Osteoblast (primary cell): ENCODE data around the gene NELL1. TPM values are rescaled to one million over a fixed set of nuclear protein-coding genes. Genes with fewer than 3 reads are reported as not detected.

ENCODE experiments used
- DNase-seq: peaks from one replicate; pipeline ENCODE4 v3.0.0; 2011; ENCODE audit warnings: low spot score, mixed read lengths; ENCODE audit not compliant: insufficient read length; ENCODE audit errors: missing footprints
- H2AFZ ChIP-seq: 2 replicates; pipeline ENCODE4 v1.6.0; 2011; ENCODE audit warnings: mild to moderate bottlenecking, low read length
- H3K27ac ChIP-seq: 2 replicates; pipeline ENCODE4 v1.5.1; 2011; ENCODE audit warnings: mild to moderate bottlenecking, low read depth, low read length, moderate library complexity
- H3K27me3 ChIP-seq: 2 replicates; pipeline ENCODE4 v1.6.0; 2012; ENCODE audit warnings: mild to moderate bottlenecking, control low read depth, inconsistent platforms, low read length, moderate library complexity; ENCODE audit not compliant: insufficient read depth
- H3K36me3 ChIP-seq: 2 replicates; pipeline ENCODE4 v1.5.1; 2011; ENCODE audit warnings: mild to moderate bottlenecking, low read length, control low read depth, moderate library complexity; ENCODE audit not compliant: insufficient read depth
- H3K4me1 ChIP-seq: 2 replicates; pipeline ENCODE4 v1.5.1; 2011; ENCODE audit warnings: mild to moderate bottlenecking, low read length, control low read depth, moderate library complexity; ENCODE audit not compliant: insufficient read depth
- H3K4me2 ChIP-seq: 2 replicates; pipeline ENCODE4 v1.6.0; 2011; ENCODE audit warnings: mild to moderate bottlenecking, low read length; ENCODE audit not compliant: insufficient read depth
- H3K4me3 ChIP-seq: fragments of 200-600 bp; sonication (generic); 3 replicates; pipeline ENCODE4 v1.5.1; 2012; ENCODE audit warnings: mild to moderate bottlenecking, low read length, inconsistent platforms; ENCODE audit not compliant: insufficient read depth
- H3K79me2 ChIP-seq: 2 replicates; pipeline ENCODE4 v1.6.0; 2012; ENCODE audit warnings: mild to moderate bottlenecking, low read length, control low read depth, inconsistent platforms; ENCODE audit not compliant: insufficient read depth
- H3K9me3 ChIP-seq: 2 replicates; pipeline ENCODE4 v1.5.1; 2011; ENCODE audit warnings: low read depth, low read length, control low read depth
- H4K20me1 ChIP-seq: 2 replicates; pipeline ENCODE4 v1.6.0; 2012; ENCODE audit warnings: mild to moderate bottlenecking, low read length, control low read depth; ENCODE audit not compliant: insufficient read depth
- total RNA-seq: library from RNA; depleted of rRNA; stranded (reverse); fragments of >200 nt; gene quantifications from 2 replicates; pipeline ENCODE4 v1.2.3, GENCODE V29; 2012
- TF ChIP-seq, protein P1 (sequence below): IDR thresholded peaks from 2 replicates; pipeline ENCODE4 v1.5.1; 2011; ENCODE audit warnings: mild to moderate bottlenecking, low read depth, low read length, moderate library complexity; ENCODE audit errors: extremely low read depth

NELL1 gene
- total RNA-seq, 1 donor = not detected

DNA sequence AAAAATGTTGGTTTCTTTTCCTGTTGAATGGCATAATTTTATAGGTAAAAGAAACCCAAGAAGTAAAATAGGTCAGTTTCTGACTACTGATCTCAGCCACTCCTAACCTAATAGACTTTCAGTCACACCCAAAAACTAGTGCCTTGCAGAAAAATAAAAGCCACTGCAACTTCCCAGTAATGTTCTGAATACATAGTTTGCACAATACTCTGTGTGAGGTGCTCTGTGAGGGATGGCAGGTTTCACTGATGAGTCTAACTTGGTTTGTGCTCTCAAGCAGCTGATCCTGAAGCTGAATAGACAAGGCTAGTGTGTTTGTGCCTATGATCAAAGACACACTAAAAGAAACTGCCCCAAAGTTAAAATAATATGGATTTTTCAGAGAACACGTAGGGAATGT, 758.3 kb downstream of the NELL1 start:
- H3K9me3 ChIP-seq = no peaks in the 10 kb centered on the region
- no peaks in the 10 kb centered on the region for H3K4me1 ChIP-seq
- TF ChIP-seq, protein P1, sequence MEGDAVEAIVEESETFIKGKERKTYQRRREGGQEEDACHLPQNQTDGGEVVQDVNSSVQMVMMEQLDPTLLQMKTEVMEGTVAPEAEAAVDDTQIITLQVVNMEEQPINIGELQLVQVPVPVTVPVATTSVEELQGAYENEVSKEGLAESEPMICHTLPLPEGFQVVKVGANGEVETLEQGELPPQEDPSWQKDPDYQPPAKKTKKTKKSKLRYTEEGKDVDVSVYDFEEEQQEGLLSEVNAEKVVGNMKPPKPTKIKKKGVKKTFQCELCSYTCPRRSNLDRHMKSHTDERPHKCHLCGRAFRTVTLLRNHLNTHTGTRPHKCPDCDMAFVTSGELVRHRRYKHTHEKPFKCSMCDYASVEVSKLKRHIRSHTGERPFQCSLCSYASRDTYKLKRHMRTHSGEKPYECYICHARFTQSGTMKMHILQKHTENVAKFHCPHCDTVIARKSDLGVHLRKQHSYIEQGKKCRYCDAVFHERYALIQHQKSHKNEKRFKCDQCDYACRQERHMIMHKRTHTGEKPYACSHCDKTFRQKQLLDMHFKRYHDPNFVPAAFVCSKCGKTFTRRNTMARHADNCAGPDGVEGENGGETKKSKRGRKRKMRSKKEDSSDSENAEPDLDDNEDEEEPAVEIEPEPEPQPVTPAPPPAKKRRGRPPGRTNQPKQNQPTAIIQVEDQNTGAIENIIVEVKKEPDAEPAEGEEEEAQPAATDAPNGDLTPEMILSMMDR = no peak
- no peaks in the 10 kb centered on the region for H3K79me2 ChIP-seq
- H3K27me3 ChIP-seq = no peaks in the 10 kb centered on the region
- H3K36me3 ChIP-seq = no peaks in the 10 kb centered on the region
- no peak overlapping the region for H3K4me3 ChIP-seq
- no peak overlapping the region for H3K4me2 ChIP-seq
- no peak overlapping the region for H2AFZ ChIP-seq
- no peak overlapping the region for H3K27ac ChIP-seq
- H4K20me1 ChIP-seq = no peaks in the 10 kb centered on the region
- no peak for DNase-seq

DNA sequence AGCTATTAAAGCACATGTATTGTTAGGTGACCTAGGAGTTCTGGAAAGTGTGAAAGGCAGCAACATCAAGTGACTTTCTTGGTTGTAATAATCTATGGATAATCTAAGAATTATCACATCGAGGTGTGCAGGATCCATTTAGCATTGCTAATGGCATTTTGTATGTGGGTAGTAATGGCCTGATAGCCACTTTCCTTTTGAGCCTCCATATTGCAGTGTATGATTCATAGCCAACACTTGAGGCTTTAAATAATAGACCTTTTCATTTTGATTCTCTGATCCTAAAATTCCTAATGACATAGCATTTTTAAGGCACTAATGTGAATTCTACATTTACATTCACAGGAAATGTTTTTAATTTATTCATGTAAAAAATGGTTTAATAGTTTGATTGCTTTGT, 759.4 kb downstream of the NELL1 start:
- Histone ChIP-seq H3K36me3 (no peaks in the 10 kb centered on the region), H3K4me3 (no peak overlapping the region), H3K27ac (no peak overlapping the region), H2AFZ (no peak overlapping the region), H3K9me3 (no peaks in the 10 kb centered on the region), H3K4me1 (no peaks in the 10 kb centered on the region), H4K20me1 (no peaks in the 10 kb centered on the region), H3K79me2 (no peaks in the 10 kb centered on the region), H3K27me3 (no peaks in the 10 kb centered on the region), H3K4me2 (no peak overlapping the region)
- TF ChIP-seq, protein P1 = no peak
- DNase-seq = no peak

DNA sequence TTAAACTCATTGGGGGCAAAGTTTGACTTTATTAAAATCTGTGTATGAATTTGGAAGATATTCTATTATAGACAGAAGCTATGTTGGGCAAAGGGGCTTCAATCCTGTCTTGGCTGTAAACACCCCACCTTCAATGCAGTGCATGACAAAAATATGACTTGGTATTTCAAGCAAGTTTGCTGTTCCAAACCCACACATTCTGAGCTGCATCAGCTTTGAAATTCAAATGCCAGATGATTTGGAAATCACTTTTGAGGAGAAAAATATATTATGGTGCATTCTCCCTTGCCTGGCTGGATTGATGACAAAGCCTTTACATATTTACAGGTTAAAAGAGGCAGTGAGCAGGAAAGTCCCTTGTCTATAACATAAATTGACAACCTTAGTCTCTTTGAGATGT, 760.0 kb downstream of the NELL1 start:
- no peak overlapping the region for H2AFZ ChIP-seq
- TF ChIP-seq, protein P1 = no peak
- no peaks in the 10 kb centered on the region for H3K36me3 ChIP-seq
- no peak overlapping the region for H3K4me2 ChIP-seq
- no peaks in the 10 kb centered on the region for H4K20me1 ChIP-seq
- no peaks in the 10 kb centered on the region for H3K79me2 ChIP-seq
- H3K4me1 ChIP-seq = no peaks in the 10 kb centered on the region
- no peaks in the 10 kb centered on the region for H3K9me3 ChIP-seq
- H3K27me3 ChIP-seq = no peaks in the 10 kb centered on the region
- DNase-seq = no peak
- H3K27ac ChIP-seq = no peak overlapping the region
- no peak overlapping the region for H3K4me3 ChIP-seq

DNA sequence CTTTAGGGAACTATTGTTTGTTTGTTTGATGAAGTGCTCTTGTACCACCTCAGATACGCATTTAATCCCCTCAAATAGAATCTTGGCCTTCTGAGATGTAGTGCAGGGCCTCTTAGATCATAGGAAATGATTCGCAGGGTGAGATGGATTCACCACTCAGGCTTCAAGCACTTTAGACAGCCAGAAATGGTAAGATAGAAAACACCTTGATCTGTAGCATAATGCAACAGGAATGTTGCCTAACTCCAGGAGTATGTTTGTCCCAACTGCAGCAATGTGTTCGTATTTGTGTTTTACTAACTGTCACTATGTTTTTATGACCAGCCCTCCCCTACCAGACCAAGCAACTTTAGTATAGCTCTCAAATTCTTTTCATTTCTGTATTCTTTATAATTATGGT, 761.2 kb downstream of the NELL1 start:
- no peak overlapping the region for H3K27ac ChIP-seq
- no peak for DNase-seq
- H3K4me1 ChIP-seq = no peaks in the 10 kb centered on the region
- no peaks in the 10 kb centered on the region for H4K20me1 ChIP-seq
- H3K27me3 ChIP-seq = no peaks in the 10 kb centered on the region
- no peaks in the 10 kb centered on the region for H3K79me2 ChIP-seq
- H3K36me3 ChIP-seq = no peaks in the 10 kb centered on the region
- H3K9me3 ChIP-seq = no peaks in the 10 kb centered on the region
- TF ChIP-seq, protein P1 = no peak
- no peak overlapping the region for H2AFZ ChIP-seq
- H3K4me3 ChIP-seq = no peak overlapping the region
- no peak overlapping the region for H3K4me2 ChIP-seq
